Pulmonary artery endothelial cell (primary cell): ENCODE data around the gene SLIT1. TPM values are rescaled to one million over a fixed set of nuclear protein-coding genes. Genes with fewer than 3 reads are reported as not detected.

Experiments used
- DNase-seq: peaks from one replicate; pipeline ENCODE4 v3.0.0-alpha.2; 2011; ENCODE audit warnings: low read depth, low spot score
- total RNA-seq: library from RNA; depleted of rRNA; stranded (reverse); fragments of >200 nt; gene quantifications from 2 replicates; pipeline ENCODE4 v1.2.3, GENCODE V29; 2014

Gene SLIT1
- total RNA-seq, 1 donor from 2014 or later = under 0.01 TPM

GRCh38 chr10:97065128-97065527 lies 120.6 kb downstream of the SLIT1 start:
- no peak for DNase-seq

GRCh38 chr10:97063983-97064837 lies 121.5 kb downstream of the SLIT1 start:
- DNase-seq = no peak

GRCh38 chr10:97063271-97063982 lies 122.3 kb downstream of the SLIT1 start:
- no peak for DNase-seq

- no peak for DNase-seq
Measured at GRCh38 chr10:97062456-97062855, 123.3 kb downstream of the SLIT1 start.

GRCh38 chr10:97062046-97062445 lies 123.7 kb downstream of the SLIT1 start:
- DNase-seq = no peak

- DNase-seq = no peak
Measured at GRCh38 chr10:97061423-97061822, 124.3 kb downstream of the SLIT1 start.

- DNase-seq = no peak
Measured at GRCh38 chr10:97060441-97061084, 125.2 kb downstream of the SLIT1 start.

GRCh38 chr10:97059872-97060205 lies 125.9 kb downstream of the SLIT1 start:
- DNase-seq = no peak

GRCh38 chr10:97059006-97059871 lies 126.5 kb downstream of the SLIT1 start:
- DNase-seq = no peak

- no peak for DNase-seq
Measured at GRCh38 chr10:97058521-97058920, 127.2 kb downstream of the SLIT1 start.

GRCh38 chr10:97057491-97058235 lies 128.1 kb downstream of the SLIT1 start:
- no peak for DNase-seq

- no peak for DNase-seq
Measured at GRCh38 chr10:97056003-97056630, 129.6 kb downstream of the SLIT1 start.

GRCh38 chr10:97053276-97053675 lies 132.5 kb downstream of the SLIT1 start:
- DNase-seq = no peak

GRCh38 chr10:97050956-97051496 lies 134.7 kb downstream of the SLIT1 start:
- DNase-seq = no peak

GRCh38 chr10:97050205-97050745 lies 135.5 kb downstream of the SLIT1 start:
- DNase-seq = no peak

GRCh38 chr10:97049670-97050069 lies 136.1 kb downstream of the SLIT1 start:
- DNase-seq = no peak

- no peak for DNase-seq
Measured at GRCh38 chr10:97048649-97049427, 136.9 kb downstream of the SLIT1 start.

- DNase-seq = no peak
Measured at GRCh38 chr10:97047788-97048187, 138.0 kb downstream of the SLIT1 start.
